GM18511 (cell line): ENCODE results near the gene NR4A1.

Source experiments
- ATAC-seq: cut with Tn5 transposase; IDR thresholded peaks from one replicate; pipeline ENCODE4 v1.9.1; 2021; ENCODE audit warnings: mild to moderate bottlenecking, moderate library complexity; ENCODE audit not compliant: unreplicated experiment

NR4A1 gene

GRCh38 chr12:52041035-52041434, 10.2 kb upstream of the NR4A1 start:
- no peak for ATAC-seq

GRCh38 chr12:52041695-52042123, 9.5 kb upstream of the NR4A1 start:
- no peak for ATAC-seq

- ATAC-seq, result no peak
These were observed 8.4 kb upstream of the NR4A1 start for GRCh38 chr12:52042706-52043385.

GRCh38 chr12:52043386-52044212, 7.6 kb upstream of the NR4A1 start:
- no peak for ATAC-seq

- ATAC-seq, result no peak
These were observed 6.8 kb upstream of the NR4A1 start for GRCh38 chr12:52044292-52044983.

GRCh38 chr12:52045794-52046199, 5.4 kb upstream of the NR4A1 start:
- no peak for ATAC-seq

- no peak for ATAC-seq
These were observed 4.4 kb upstream of the NR4A1 start for GRCh38 chr12:52046859-52047258.

- no peak for ATAC-seq
These were observed 2.0 kb upstream of the NR4A1 start for GRCh38 chr12:52049286-52049685.

GRCh38 chr12:52049688-52050087, 1.6 kb upstream of the NR4A1 start:
- ATAC-seq, result no peak

GRCh38 chr12:52050116-52050757, 1.0 kb upstream of the NR4A1 start:
- ATAC-seq, result no peak

- no peak for ATAC-seq
These were observed 1.4 kb downstream of the NR4A1 start for GRCh38 chr12:52052468-52053186.

- ATAC-seq, result no peak
These were observed 2.4 kb downstream of the NR4A1 start for GRCh38 chr12:52053536-52054209.

GRCh38 chr12:52054231-52054832, 3.1 kb downstream of the NR4A1 start:
- ATAC-seq, result no peak

- no peak for ATAC-seq
These were observed 3.8 kb downstream of the NR4A1 start for GRCh38 chr12:52054833-52055730.

- no peak for ATAC-seq
These were observed 4.8 kb downstream of the NR4A1 start for GRCh38 chr12:52055731-52056711.

GRCh38 chr12:52056801-52057637, 5.8 kb downstream of the NR4A1 start:
- ATAC-seq, result no peak
